Neural crest cell (in vitro differentiated cells): ENCODE measurements around the gene CSDE1. TPM values are rescaled to one million over a fixed set of nuclear protein-coding genes. Genes with fewer than 3 reads are reported as not detected.

Experiments
- DNase-seq: peaks from one replicate; pipeline ENCODE4 v3.0.0; 2021; ENCODE audit warnings: low read depth, mixed read lengths, low spot score
- H3K27ac Mint-ChIP-seq: one replicate; pipeline ENCODE4 v1.8.0; 2021; ENCODE audit warnings: mild to moderate bottlenecking, mixed read lengths; ENCODE audit not compliant: unreplicated experiment
- H3K27me3 Mint-ChIP-seq: 2 replicates; pipeline ENCODE4 v1.8.0; 2021; ENCODE audit warnings: low read depth, mild to moderate bottlenecking, mixed read lengths
- H3K36me3 Mint-ChIP-seq: 2 replicates; pipeline ENCODE4 v1.8.0; 2021; ENCODE audit warnings: low read depth, mild to moderate bottlenecking, mixed read lengths
- H3K4me1 Mint-ChIP-seq: 2 replicates; pipeline ENCODE4 v1.8.0; 2021; ENCODE audit warnings: mixed read lengths
- H3K4me3 Mint-ChIP-seq: one replicate; pipeline ENCODE4 v1.8.0; 2021; ENCODE audit warnings: mild to moderate bottlenecking, mixed read lengths
- H3K9me3 Mint-ChIP-seq: 2 replicates; pipeline ENCODE4 v1.8.0; 2021; ENCODE audit warnings: mixed read lengths
- CTCF ChIP-seq: fragments of 200-600 bp; sonication (generic); conservative IDR thresholded peaks from 2 replicates; pipeline ENCODE4 v1.5.0; 2021; ENCODE audit warnings: antibody characterized with exemption, mild to moderate bottlenecking
- total RNA-seq: library from RNA; stranded (reverse); gene quantifications from 2 replicates; pipeline ENCODE4 v1.2.1, GENCODE V29; 2021

CSDE1 gene
- total RNA-seq, 1 donor from 2014 or later: 659 TPM

DNA sequence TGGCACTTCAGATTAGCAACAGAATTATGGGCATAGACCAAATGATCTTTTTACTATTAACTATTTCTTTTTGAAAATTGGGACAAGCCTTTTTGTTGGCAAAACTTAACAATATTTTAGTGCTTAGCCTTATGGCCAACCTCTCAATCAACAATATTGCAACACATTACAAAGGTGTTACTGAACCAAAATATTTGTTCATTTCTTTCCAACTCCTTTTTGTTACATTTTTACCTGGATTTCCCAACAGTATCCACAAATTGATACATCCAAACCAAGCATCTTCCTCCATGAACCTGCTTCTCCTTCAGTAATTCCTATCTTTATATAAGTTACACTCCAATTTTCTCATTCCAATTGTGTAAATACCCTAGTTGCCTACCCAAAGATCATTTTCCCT, 61.0 kb downstream of the CSDE1 start:
- no peak for TF ChIP-seq CTCF
- H3K27me3 Mint-ChIP-seq: peaks cover 28% of the 10 kb centered on the region
- H3K9me3 Mint-ChIP-seq: no peaks in the 10 kb centered on the region
- H3K4me1 Mint-ChIP-seq: no peaks in the 10 kb centered on the region
- no peak overlapping the region for H3K4me3 Mint-ChIP-seq
- no peaks in the 10 kb centered on the region for H3K36me3 Mint-ChIP-seq
- no peak overlapping the region for H3K27ac Mint-ChIP-seq
- DNase-seq: no peak

GRCh38 chr1:114695430-114696058, 62.2 kb downstream of the CSDE1 start, which contains the start of gene AMPD1:
TSS of gene AMPD1 (minus strand) at chr1:114695546. CDS start at chr1:114695471, 75 bp downstream.
- no peak for DNase-seq
- Mint-ChIP-seq H3K36me3 (no peaks in the 10 kb centered on the region), H3K4me1 (no peaks in the 10 kb centered on the region), H3K27me3 (peaks cover 26% of the 10 kb centered on the region), H3K4me3 (no peak within 1 kb of the TSS), H3K27ac (no peak within 1 kb of the TSS), H3K9me3 (no peaks in the 10 kb centered on the region)
- no peak for TF ChIP-seq CTCF

DNA sequence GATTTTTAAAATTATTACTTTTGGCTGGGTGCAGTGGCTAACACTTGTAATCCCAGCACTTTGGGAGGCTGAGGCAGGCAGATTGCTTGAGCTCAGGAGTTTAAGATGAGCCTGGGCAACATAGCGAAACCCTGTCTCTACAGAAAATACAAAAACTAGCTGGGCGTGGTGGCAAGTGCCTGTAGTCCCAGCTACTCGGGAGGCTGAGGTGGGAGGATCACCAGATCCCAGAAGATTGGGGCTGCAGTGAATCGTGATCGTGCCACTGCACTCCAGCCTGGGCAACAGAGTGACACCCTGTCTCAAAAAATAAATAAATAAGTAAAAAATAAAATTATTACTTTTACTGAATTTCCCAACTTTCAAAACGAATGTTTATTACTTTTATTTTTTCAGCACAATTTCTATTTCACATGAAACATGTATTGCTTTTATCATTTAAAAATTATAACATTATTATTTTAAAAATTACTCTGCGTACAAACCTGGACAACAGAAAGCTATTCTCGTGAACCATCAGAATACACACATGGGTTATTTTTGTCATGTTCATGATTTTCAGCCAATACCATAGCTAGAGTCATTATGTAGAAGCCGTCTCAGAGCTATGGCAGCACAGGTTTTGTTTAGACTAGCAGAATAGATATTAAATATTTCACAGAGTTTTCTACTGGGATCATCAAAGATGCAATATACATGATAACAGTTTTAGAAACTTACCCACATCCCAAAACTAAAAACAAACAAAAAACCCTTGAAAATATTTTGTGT, 63.1 kb downstream of the CSDE1 start:
- Mint-ChIP-seq H3K27me3 (peaks cover 23% of the 10 kb centered on the region), H3K27ac (no peak overlapping the region), H3K36me3 (no peaks in the 10 kb centered on the region), H3K9me3 (no peaks in the 10 kb centered on the region), H3K4me3 (no peak overlapping the region), H3K4me1 (no peaks in the 10 kb centered on the region)
- no peak for TF ChIP-seq CTCF
- no peak for DNase-seq

- Mint-ChIP-seq H3K9me3 (no peaks in the 10 kb centered on the region), H3K4me3 (no peak overlapping the region), H3K27ac (no peak overlapping the region), H3K27me3 (peaks cover 30% of the 10 kb centered on the region), H3K4me1 (no peaks in the 10 kb centered on the region), H3K36me3 (no peaks in the 10 kb centered on the region)
- no peak for TF ChIP-seq CTCF
- no peak for DNase-seq
Observed at GRCh38 chr1:114692947-114693346, 64.8 kb downstream of the CSDE1 start.

DNA sequence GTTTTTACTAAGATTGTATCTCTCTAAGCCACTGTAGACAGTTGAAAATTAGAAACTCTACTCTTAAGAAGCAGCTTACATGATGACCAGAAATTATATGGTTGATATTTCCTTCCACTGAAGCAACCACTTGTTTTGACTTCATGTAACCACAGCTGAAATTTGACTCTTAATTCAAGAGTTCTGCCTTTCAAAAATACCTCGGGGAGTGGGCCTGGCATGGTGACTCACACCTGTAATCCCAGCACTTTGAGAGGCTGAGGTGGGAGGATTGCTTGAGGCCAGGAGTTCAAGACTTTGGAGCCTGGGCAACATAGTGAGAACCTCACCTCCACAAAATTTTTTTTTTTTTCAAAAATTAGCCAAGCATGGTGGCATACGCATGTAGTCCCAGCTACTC, 66.7 kb downstream of the CSDE1 start:
- no peak for TF ChIP-seq CTCF
- H3K9me3 Mint-ChIP-seq: no peaks in the 10 kb centered on the region

More for the DNA sequence above, 66.7 kb downstream of the CSDE1 start:
- no peak overlapping the region for H3K4me3 Mint-ChIP-seq
- peaks cover 43% of the 10 kb centered on the region for H3K27me3 Mint-ChIP-seq
- no peak for DNase-seq
- no peak overlapping the region for H3K27ac Mint-ChIP-seq
- H3K4me1 Mint-ChIP-seq: no peaks in the 10 kb centered on the region
- no peaks in the 10 kb centered on the region for H3K36me3 Mint-ChIP-seq
